HUDEP-2 (cell line): Measurements from ENCODE around the gene RSPO3.

Source experiments
- DNase-seq, 76 experiments: peaks; one replicate each; lab custom pipeline; 2025; ENCODE audit not compliant: unreplicated experiment in 76 of 76; lab: John Stamatoyannopoulos, UW

RSPO3 gene

GRCh38 chr6:127110712-127111111 lies 7.8 kb upstream of the RSPO3 start:
- no peak for DNase-seq

DNA sequence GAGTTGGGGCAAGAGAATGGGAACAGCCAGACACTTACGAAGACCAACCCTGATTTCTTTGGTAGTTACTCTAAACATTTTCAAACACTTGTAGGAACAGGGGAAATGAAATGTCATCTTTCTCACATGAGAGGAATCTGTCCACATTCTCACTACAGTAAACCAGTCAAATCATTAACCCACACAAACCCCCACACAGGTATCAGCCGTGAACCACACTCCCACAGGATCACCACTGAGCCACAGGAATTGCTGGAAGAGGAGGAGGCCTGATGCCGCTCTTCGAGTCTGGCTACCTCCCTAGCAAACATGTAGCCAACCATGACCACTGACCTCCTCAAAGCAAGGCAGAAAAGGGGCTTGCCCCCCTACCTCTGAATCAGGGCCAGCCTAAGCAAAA lies 6.9 kb upstream of the RSPO3 start:
- no peak for DNase-seq

GRCh38 chr6:127114214-127114760 lies 4.2 kb upstream of the RSPO3 start:
- no peak for DNase-seq

DNA sequence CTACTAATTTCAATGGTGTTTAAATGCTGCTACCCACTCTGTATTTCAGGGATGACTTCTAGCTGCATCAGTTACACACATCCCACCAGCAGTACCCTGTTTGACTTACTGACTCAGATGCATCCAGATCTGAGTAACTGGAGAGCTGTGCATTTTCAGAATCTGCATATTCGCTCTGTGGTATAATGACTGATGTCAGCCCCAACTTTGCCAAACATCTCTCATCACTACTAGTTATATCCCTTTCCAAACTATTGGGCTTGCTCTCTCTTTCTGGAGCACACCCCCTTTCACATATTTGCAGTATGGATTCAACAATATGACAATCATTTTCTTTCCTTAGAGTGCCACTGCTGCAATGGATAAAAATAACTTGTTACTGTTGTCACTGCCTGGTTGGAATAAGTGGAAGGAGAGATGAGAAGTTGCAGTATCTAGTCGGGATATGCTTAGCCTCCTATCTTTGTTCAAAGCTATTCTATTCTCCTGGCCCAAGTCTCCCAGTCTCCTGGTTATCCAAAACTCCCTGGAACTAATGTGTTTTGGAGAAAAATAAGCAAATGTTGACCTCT lies 3.3 kb upstream of the RSPO3 start:
- no peak for DNase-seq

DNA sequence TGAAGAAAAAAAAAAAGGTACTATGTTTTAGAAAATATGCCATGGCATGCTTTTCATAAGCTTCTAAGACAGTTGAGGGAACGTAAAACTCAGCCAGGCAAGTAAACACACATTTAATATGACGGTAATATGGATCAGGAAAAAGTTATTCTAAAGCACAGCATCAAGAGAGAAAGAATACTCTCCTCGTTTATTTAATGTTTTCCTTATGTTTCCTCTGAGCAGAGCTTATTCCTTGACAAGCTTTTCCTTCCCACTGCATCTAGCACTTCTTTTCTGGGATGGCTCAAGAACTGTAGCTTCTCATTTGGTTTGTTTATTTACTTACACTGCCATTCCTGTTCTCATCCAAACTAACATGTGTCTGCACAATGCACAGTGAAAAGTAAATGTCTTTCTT lies 2.7 kb upstream of the RSPO3 start:
- DNase-seq, result no peak

GRCh38 chr6:127117979-127118297 lies 533 bp upstream of the RSPO3 start:
- DNase-seq, result no peak

- no peak for DNase-seq
Measured at GRCh38 chr6:127119102-127120022, 891 bp downstream of the RSPO3 start.

DNA sequence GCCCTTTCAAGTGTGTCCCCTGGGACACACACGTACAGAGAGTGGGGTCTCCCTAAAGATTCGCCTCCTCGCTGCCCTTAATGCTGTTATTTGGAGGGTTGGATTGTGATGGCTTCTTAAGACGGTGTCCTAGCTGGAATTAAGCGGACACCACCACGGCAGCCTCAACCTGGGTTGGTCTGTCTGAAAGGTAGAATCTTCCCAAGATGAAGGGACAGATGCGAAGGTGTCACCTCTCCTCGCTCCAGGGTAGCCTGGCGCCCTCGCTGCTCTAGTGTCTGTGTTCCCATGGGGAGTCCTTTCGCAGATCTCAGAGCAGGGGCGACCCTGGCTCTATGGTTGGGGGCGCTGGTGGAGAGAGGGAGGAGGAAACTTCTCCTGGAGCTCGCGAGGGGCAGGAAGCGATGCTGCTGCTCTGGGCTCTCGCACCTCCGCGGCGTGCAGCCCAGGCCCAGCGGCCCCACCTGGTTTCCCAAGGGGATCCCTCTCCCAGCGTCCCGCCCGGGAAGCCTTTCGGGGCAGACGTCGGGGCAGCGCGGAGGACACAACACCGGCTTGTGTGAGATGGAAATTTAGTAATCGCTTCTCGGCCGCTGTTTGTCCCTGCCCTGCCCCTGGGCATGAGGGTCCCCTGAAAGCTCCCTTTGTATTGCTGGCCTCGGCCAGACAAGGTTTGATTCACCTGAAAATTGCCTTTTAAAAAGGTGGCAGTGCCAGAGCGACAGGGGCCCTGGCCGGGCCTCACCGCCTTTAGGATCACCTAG lies 1.7 kb downstream of the RSPO3 start:
- no peak for DNase-seq

DNA sequence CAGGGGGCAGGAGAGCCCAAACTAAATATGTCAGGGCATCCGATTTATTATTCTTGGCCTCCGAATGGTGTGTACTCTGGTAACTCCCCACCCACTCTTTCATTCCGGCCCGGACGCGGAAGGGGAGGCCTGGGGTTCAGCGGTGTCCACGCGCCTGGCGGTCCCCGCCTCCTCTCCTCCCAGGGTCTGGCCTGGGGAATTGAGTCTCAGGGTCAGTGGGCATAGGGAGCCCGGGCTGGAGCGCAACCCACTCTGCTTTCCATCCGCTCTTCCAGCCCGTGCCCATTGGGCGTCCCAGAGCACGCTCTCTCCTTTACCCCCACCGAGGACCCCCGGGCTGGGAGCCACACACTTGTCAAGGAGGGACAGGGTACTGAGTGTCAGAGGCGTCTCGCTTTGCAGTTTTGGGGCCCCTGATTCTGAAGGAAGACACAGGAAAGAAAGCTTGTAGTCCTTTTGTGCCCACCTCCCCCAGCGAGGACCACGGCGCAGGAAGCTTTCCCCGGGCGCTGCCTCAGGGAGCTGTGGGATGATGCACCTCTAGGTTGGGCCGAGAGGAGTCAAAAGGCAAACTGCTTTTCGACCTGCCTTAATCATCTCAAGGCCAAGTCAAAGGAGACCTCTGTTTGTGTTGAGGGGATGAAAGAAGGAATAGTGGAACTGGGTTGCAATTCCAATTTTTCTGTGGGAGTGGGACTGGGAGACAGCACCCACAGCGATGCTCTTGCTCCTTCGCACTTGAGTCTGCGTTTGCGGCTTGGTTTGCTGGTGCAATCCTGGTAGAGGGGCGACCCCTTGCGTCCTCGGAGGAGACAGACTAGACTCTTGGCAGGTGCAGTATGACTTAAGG lies 2.5 kb downstream of the RSPO3 start:
- peak in 69 of 76 experiments; percentile 6 to 82 (median 54) for DNase-seq

DNA sequence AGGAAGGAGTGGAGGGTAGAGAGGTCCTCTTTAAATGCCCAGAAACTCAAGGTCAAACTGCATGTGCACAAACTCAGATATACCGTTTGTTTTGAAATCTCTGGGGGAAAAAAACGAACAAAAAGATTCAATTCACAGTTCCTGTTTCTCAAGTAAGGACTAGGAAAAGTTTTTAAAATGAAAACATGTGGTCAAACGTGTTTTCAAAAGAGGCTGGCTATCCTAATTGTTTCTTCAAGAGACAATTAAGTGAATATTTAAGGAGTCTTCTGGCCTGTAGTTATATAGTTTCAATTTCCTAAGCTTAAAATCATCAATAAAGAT lies 3.1 kb downstream of the RSPO3 start:
- no peak for DNase-seq

DNA sequence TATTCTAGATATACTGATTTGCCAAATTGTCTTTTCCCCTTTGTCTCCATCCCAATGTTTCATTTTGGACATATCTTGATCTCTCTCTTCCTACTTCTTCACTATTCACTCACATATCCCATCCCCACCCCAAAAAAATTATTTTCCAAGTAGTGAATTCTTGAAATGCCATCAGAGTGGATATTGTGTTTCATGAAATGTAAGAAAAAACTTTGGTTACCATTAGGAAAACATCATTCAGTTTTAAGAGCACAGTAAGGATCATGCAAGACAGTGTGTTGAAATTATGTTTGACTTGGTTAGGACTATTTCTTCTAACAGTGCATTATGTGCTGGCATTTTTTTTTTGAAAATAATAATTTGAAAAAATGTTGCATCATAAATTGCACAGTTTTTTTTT lies 5.7 kb downstream of the RSPO3 start:
- DNase-seq, result no peak

- DNase-seq, result no peak
Measured at GRCh38 chr6:127124680-127125079, 6.2 kb downstream of the RSPO3 start.

DNA sequence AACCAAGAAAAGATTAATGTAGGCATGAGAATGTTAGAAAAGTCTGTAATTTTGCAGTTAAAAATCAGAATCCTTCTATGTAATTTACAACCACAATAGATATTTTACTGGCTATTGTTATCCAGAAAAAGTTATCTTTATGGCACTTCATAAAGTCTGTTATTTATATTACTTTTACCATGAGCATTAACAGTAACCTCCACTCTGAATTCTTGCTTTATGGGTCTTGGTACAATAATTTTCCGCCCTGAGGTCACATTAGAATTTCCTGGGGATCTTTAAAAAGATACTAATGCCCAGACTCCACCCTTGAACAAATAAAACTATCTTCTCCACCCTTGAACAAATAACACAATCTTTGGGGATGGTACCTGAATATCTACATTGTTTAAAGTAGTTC lies 9.6 kb downstream of the RSPO3 start:
- no peak for DNase-seq

DNA sequence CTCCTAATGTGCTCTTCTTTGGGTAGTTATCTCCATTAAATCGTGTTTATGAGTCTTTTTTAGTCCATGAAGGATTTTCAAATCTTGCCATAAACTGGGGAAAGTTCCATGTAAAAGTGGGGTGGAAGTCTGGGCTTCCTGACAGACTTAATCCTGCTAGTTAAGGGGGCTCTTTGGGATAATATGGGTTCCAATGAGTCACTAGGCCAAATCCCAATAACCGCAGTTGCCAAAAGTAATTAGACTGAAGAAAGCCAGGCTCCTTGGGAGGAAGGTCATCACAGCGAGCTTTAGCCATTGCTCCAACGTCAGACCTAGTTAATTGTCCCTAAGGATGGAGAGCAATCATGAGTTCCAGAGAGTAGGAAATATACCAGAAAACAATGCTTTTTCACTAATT lies 10.8 kb downstream of the RSPO3 start:
- no peak for DNase-seq

DNA sequence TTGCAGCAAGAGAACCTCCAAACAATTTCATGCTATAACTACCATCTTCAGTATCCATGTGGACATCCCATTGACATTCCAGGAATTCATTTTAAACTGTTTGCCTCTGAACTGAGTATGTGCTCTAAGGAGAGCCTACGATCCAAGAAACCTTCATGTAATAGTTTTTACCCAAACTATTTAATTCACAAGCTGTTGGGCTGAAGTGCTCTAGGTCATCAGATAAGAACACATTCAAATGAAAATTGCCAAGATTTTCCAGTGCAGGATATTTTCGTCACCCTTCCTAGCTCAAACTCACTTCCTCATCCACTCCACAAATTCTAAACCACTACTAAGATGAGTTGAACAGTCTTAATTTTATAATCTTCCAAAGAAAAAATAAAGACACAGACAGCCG lies 12.8 kb downstream of the RSPO3 start:
- no peak for DNase-seq

DNA sequence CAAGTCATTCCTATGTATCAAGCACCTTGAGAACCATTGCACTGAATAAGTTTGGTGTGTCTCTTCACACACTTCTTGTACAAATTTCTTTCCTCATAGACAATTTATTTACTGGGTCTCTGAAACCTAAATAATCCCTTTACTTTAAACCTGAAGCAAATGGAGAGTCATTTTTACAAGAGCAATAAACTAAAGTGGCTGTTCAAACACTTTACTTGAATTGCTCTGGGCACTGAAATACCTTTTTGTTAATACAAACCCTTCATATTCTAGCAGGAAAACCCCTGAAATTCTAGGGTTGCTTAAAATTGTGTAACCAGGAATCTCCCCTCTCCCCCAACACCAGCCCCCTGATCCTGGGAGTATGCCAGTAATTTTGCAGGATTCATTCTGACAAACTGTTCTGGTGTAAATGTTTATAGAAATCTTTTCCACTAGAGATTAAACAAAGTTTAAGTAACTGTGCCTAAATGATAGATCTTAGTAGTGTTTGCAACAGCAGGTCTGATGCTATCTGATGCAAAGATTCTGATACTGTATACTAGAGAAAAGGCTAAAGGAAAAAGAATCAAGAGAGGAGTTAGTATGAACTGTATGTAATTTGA lies 13.4 kb downstream of the RSPO3 start:
- no peak for DNase-seq

- DNase-seq, result no peak
Measured at GRCh38 chr6:127134136-127134535, 15.7 kb downstream of the RSPO3 start.

DNA sequence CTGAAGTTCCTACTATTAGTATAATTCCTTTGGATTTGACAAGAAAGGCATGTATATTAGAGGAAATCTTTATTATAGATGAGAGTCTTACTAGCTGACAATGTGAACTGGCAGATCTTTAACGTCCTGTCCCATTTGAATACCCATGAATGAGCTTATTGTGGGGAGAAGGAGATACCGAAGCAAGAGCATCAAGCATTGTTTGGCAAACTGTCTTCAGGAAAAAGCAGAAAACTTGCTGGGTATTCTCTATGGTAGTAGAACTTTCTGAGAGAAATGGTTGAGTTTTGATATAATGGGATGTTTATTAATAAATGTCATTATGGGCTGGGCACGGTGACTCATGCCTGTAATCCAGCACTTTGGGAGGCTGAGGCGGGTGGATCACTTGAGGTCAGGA lies 18.3 kb downstream of the RSPO3 start:
- DNase-seq, result no peak

GRCh38 chr6:127146932-127147331 lies 28.5 kb downstream of the RSPO3 start:
- DNase-seq, result no peak

GRCh38 chr6:127147534-127147933 lies 29.1 kb downstream of the RSPO3 start:
- no peak for DNase-seq
